ENCODE data around the gene MS4A5.

DNA sequence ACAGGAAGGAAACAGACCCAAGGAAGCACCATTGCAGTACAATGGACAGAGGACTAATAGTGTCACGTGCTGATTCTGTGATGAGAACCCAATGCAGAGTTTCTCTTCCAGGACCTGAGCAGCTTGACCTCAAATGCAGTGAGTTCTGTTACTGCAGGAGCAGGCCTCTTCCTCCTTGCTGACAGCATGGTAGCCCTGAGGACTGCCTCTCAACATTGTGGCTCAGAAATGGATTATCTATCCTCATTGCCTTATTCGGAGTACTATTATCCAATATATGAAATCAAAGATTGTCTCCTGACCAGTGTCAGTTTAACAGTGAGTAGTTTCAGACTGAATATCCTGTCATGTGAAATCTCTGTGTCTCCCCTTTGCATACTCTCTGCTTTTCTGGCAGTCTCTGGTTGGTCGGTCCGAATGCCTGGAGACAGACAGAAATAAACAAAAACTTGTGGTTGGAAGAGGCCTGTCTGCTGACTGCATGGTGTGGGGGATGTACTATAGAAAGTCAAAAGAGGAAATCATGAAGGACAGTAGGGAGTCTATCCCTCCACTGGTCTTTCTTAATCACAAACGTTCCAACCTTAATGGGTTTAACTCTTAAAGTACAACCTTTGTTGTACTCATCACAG, 40.0 kb upstream of the MS4A5 start:
- no peak for TF ChIP-seq GABPA (IDR thresholded peaks at IDR 0.05; ENCODE audit: low read depth)
- TF ChIP-seq NRF1 (IDR thresholded peaks at IDR 0.05; ENCODE audit: low read depth, low read length), result no peak
- TF ChIP-seq, protein P1, sequence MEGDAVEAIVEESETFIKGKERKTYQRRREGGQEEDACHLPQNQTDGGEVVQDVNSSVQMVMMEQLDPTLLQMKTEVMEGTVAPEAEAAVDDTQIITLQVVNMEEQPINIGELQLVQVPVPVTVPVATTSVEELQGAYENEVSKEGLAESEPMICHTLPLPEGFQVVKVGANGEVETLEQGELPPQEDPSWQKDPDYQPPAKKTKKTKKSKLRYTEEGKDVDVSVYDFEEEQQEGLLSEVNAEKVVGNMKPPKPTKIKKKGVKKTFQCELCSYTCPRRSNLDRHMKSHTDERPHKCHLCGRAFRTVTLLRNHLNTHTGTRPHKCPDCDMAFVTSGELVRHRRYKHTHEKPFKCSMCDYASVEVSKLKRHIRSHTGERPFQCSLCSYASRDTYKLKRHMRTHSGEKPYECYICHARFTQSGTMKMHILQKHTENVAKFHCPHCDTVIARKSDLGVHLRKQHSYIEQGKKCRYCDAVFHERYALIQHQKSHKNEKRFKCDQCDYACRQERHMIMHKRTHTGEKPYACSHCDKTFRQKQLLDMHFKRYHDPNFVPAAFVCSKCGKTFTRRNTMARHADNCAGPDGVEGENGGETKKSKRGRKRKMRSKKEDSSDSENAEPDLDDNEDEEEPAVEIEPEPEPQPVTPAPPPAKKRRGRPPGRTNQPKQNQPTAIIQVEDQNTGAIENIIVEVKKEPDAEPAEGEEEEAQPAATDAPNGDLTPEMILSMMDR (IDR thresholded peaks at IDR 0.05), result no peak
- TF ChIP-seq EP300 (IDR thresholded peaks at IDR 0.05; ENCODE audit: borderline replicate concordance in 1 of 2, low read depth in 1 of 2, low read length in 1 of 2), result no peak
- no peak for TF ChIP-seq YY1 (IDR thresholded peaks at IDR 0.05; ENCODE audit: low read depth)
- TF ChIP-seq RCOR1 (IDR thresholded peaks at IDR 0.05; ENCODE audit: low read length), result no peak
- no peak for TF ChIP-seq CHD2 (IDR thresholded peaks at IDR 0.05; ENCODE audit: low read length, partially characterized antibody)
